Kidney (tissue), 14 donors: Measurements from ENCODE around the gene PHLDB2. TPM values are rescaled to one million over a fixed set of nuclear protein-coding genes. Genes with fewer than 3 reads are reported as not detected.
A peak's percentile ranks its signal among the peaks of the same experiment; 100 is the strongest.

Experiments
- DNase-seq, 5 donors: peaks; one replicate each; pipeline ENCODE4 v3.0.0-alpha.2; 2013 to 2020
- FAIRE-seq: peaks from 2 replicates; lab custom pipeline; 2012; peaks lifted over from hg19 to GRCh38; lab: Jason Lieb, UNC
- H3K27ac ChIP-seq, 2 donors: one replicate each; pipeline ENCODE4 v1.7.0; 2013; ENCODE audit warnings: low read depth in 2 of 2, low read length in 2 of 2, inconsistent platforms in 1 of 2
- H3K27me3 ChIP-seq: one replicate; pipeline ENCODE4 v1.7.1; 2013; ENCODE audit warnings: low read length, inconsistent platforms; ENCODE audit not compliant: control insufficient read depth, insufficient read depth
- H3K36me3 ChIP-seq, 3 donors: one replicate each; pipeline versions ENCODE4 v1.7.0 to v1.7.1; 2013; ENCODE audit warnings: low read length in 3 of 3, control low read depth in 1 of 3, inconsistent platforms in 1 of 3; ENCODE audit not compliant: insufficient read depth in 3 of 3, control insufficient read depth in 2 of 3
- H3K4me1 ChIP-seq, 3 donors: one replicate each; pipeline versions ENCODE4 v1.7.0 to v1.7.1; 2013; ENCODE audit warnings: low read length in 3 of 3, inconsistent platforms in 1 of 3, low read depth in 1 of 3; ENCODE audit not compliant: control insufficient read depth in 2 of 3, insufficient read depth in 2 of 3
- H3K4me3 ChIP-seq, 3 donors: one replicate each; pipeline versions ENCODE4 v1.7.0 to v1.8.1; 2013; ENCODE audit warnings: low read length in 3 of 3, control low read depth in 1 of 3, inconsistent platforms in 1 of 3
- H3K9ac ChIP-seq, 3 donors: one replicate each; pipeline versions ENCODE4 v1.7.0 to v1.7.1; 2013; ENCODE audit warnings: low read length in 3 of 3, control low read depth in 1 of 3, inconsistent platforms in 1 of 3
- H3K9me3 ChIP-seq, 3 donors: one replicate each; pipeline versions ENCODE4 v1.7.0 to v1.7.1; 2013; ENCODE audit warnings: low read length in 3 of 3, control low read depth in 1 of 3, inconsistent platforms in 1 of 3; ENCODE audit not compliant: control insufficient read depth in 2 of 3, insufficient read depth in 1 of 3
- intact Hi-C: fragments of 100-400 bp; cut with DNase I; formaldehyde crosslinking; loops from one replicate; pipeline ENCODE4 v1.11.1; 2022
- polyA plus RNA-seq: library from polyadenylated mRNA; stranded (reverse); fragments of 350-450 nt; fragmentation: Illumina TruSeq; extraction: RNeasy Lipid Tissue Mini Kit (QIAGEN cat#74804); gene quantifications from one replicate; pipeline ENCODE4 v1.2.3, GENCODE V29; 2014; ENCODE audit warnings: low read depth, low replicate concordance; ENCODE audit not compliant: insufficient read depth
- total RNA-seq: library from RNA; stranded (reverse); fragmentation: NEBNext Ultra II Directional; extraction: Animal tissue kit (Norgen Biotek cat#: 25700); gene quantifications from one replicate; pipeline ENCODE4 v1.2.1, GENCODE V29; 2021
- TF ChIP-seq, protein P1 (sequence below): IDR thresholded peaks from 3 replicates; pipeline ENCODE4 v1.5.1; 2012; ENCODE audit warnings: mild to moderate bottlenecking, moderate library complexity, borderline replicate concordance; ENCODE audit not compliant: insufficient read depth; ENCODE audit errors: extremely low read depth
- donor health status: control.
- donor health status: control.
- donor health status: control.
- donor health status: control.
- donor health status: control.
- donor health status: DM: yes; HTN: yes; CAD: no.
- donor health status: Normal renal cell carcinoma (clear cell type).

PHLDB2 gene
- total and polyA plus RNA-seq, 2 donors from 2014 or later = 28.0 to 85.6 TPM

DNA sequence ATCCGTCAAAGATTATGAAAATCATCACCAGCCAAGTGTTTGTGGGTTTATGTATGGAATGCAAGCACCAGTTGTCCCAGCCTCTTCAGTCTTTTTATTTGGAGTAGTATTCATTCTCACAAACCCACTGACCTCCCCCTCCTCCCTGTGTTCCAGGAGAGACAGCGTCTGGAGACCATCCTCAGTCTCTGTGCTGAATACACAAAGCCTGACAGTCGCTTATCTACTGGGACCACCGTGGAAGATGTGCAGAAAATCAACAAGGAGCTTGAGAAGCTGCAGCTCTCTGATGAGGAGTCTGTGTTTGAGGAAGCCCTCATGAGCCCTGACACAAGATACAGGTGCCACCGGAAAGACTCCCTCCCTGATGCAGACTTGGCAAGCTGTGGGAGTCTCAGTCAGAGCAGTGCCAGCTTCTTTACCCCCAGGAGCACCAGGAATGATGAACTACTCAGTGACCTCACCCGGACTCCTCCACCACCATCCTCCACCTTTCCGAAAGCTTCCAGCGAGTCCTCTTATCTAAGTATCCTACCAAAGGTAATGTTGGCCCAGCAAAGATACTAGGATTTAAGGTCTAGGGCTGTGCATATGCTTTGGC lies 54.2 kb downstream of the PHLDB2 start:
- intact Hi-C loops = no loop called here
- Histone ChIP-seq H3K9ac (no peak overlapping the region), H3K9me3 (no peaks in the 10 kb centered on the region), H3K4me1 (peaks cover 0 to 6% (median 6%) of the 10 kb centered on the region in 3 donors), H3K36me3 (peaks cover 0 to 18% (median 14%) of the 10 kb centered on the region in 3 donors), H3K4me3 (no peak overlapping the region), H3K27ac (no peak overlapping the region), H3K27me3 (no peaks in the 10 kb centered on the region)
- TF ChIP-seq, protein P1, sequence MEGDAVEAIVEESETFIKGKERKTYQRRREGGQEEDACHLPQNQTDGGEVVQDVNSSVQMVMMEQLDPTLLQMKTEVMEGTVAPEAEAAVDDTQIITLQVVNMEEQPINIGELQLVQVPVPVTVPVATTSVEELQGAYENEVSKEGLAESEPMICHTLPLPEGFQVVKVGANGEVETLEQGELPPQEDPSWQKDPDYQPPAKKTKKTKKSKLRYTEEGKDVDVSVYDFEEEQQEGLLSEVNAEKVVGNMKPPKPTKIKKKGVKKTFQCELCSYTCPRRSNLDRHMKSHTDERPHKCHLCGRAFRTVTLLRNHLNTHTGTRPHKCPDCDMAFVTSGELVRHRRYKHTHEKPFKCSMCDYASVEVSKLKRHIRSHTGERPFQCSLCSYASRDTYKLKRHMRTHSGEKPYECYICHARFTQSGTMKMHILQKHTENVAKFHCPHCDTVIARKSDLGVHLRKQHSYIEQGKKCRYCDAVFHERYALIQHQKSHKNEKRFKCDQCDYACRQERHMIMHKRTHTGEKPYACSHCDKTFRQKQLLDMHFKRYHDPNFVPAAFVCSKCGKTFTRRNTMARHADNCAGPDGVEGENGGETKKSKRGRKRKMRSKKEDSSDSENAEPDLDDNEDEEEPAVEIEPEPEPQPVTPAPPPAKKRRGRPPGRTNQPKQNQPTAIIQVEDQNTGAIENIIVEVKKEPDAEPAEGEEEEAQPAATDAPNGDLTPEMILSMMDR = no peak
- peak in 1 of 5 donors; percentile 21 for DNase-seq
- FAIRE-seq = no peak

DNA sequence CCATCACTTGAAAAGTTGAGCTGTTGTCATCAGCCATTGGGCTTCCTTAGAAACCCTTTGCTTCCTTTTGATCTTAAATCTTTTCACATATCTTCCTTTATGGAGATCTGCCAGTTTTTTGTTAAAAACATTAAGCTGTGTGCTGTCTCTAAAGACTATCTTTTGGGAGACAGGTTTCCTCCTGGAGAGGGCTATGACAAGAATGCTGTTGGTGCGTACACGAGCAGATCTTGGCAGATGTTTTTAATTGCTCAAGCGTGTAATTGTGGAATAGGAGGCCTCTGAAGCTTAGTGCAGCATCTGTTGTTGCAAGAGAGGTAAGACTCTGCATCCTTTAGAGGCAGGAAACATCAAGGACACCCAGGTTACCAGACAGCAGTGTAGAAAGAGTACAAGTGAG lies 56.8 kb downstream of the PHLDB2 start:
- Histone ChIP-seq H3K9ac (no peak overlapping the region), H3K4me1 (peaks cover 0 to 6% (median 4%) of the 10 kb centered on the region in 3 donors), H3K4me3 (no peak overlapping the region), H3K36me3 (peaks cover 0 to 38% (median 28%) of the 10 kb centered on the region in 3 donors), H3K9me3 (no peaks in the 10 kb centered on the region), H3K27me3 (no peaks in the 10 kb centered on the region), H3K27ac (no peak overlapping the region)
- intact Hi-C loops = no loop called here
- TF ChIP-seq, protein P1 = no peak
- no peak for FAIRE-seq
- peak in 2 of 5 donors; percentile 44 to 50 for DNase-seq

DNA sequence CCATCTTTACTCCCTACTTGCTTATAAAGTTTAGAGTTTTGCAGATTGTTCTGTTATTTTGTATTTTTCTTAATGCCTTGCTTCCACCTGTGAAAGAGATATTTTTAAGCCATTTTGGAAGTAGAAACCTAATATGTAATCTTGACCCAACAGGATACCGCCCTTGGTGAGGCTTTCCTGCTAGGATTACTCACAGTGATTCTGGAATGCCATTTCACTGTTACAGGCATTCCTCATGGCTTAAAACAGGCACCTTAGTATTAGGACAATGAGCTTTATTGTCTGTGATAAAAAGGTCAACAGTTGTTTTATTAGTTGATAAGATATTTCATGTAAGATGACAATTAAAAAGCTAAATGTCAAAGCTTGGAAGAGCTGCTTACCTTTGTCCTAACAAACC lies 58.2 kb downstream of the PHLDB2 start:
- DNase-seq (no peak), FAIRE-seq (no peak)
- intact Hi-C loops = no loop called here
- Histone ChIP-seq H3K27me3 (no peaks in the 10 kb centered on the region), H3K36me3 (peaks cover 0 to 43% (median 31%) of the 10 kb centered on the region in 3 donors), H3K4me1 (peaks cover 0 to 6% (median 0%) of the 10 kb centered on the region in 3 donors), H3K9ac (no peak overlapping the region), H3K9me3 (no peaks in the 10 kb centered on the region), H3K27ac (no peak overlapping the region), H3K4me3 (no peak overlapping the region)
- TF ChIP-seq, protein P1 = no peak
